ENCODE data around the gene C1orf216. TPM values are rescaled to one million over a fixed set of nuclear protein-coding genes. Genes with fewer than 3 reads are reported as not detected.
A peak's percentile ranks its signal among the peaks of the same experiment; 100 is the strongest.

Gene C1orf216
- total and polyA plus RNA-seq, 4 experiments from 2014 or later, result 8.5 to 15.2 (median 12.3) TPM

GRCh38 chr1:35745124-35745730 lies 26.5 kb upstream of the C1orf216 start:
- intact Hi-C loops (cut with micrococcal nuclease), result no loop called here
- DNase-seq, result no peak
- Histone ChIP-seq H3K4me1 (ENCODE audit: insufficient read depth, low read length) (no peaks in the 10 kb centered on the region), H3K27me3 (ENCODE audit: insufficient read depth, low read length) (no peaks in the 10 kb centered on the region), H3K27ac (ENCODE audit: low read depth, low read length) (no peak overlapping the region), H3K9me3 (ENCODE audit: control insufficient read depth in 1 of 2, low read length in 2 of 2) (no peaks in the 10 kb centered on the region), H3K36me3 (ENCODE audit: insufficient read depth, low read length) (no peaks in the 10 kb centered on the region), H3K4me3 (ENCODE audit: low read length in 2 of 2) (no peak overlapping the region)
- POLR2A ChIA-PET (ENCODE audit: partially characterized antibody), result interaction anchor here (1.0 kb wide), 1 partner anchor 11 kb away, joined by 3 read pairs; no protein-coding TSS in a partner anchor
- CTCF ChIA-PET (ENCODE audit: partially characterized antibody), result interaction anchor here (0.6 to 3.0 kb wide), 3 partner anchors 18 to 176 kb away, joined by 4 to 26 read pairs (median 5); no protein-coding TSS in a partner anchor
- Mint-ChIP-seq H3K36me3 (no peaks in the 10 kb centered on the region), H3K9me3 (no peaks in the 10 kb centered on the region), H3K4me3 (no peak overlapping the region), H3K27ac (no peak overlapping the region), H3K27me3 (no peaks in the 10 kb centered on the region), H3K4me1 (no peaks in the 10 kb centered on the region)

GRCh38 chr1:35737120-35737519 lies 18.4 kb upstream of the C1orf216 start:
- Mint-ChIP-seq H3K9me3 (no peaks in the 10 kb centered on the region), H3K27ac (peak overlapping the region in 3 of 7 donors; percentile 18 to 42 (median 36)), H3K27me3 (no peaks in the 10 kb centered on the region), H3K4me3 (no peak overlapping the region), H3K4me1 (no peaks in the 10 kb centered on the region), H3K36me3 (no peaks in the 10 kb centered on the region)
- DNase-seq, result no peak
- intact Hi-C loops (cut with micrococcal nuclease), result no loop called here
- Histone ChIP-seq H3K9me3 (ENCODE audit: control insufficient read depth in 1 of 2, low read length in 2 of 2) (no peaks in the 10 kb centered on the region), H3K4me1 (ENCODE audit: insufficient read depth, low read length) (no peaks in the 10 kb centered on the region), H3K27ac (ENCODE audit: low read depth, low read length) (no peak overlapping the region), H3K27me3 (ENCODE audit: insufficient read depth, low read length) (no peaks in the 10 kb centered on the region), H3K36me3 (ENCODE audit: insufficient read depth, low read length) (no peaks in the 10 kb centered on the region), H3K4me3 (ENCODE audit: low read length in 2 of 2) (no peak overlapping the region)
- ChIA-PET CTCF (ENCODE audit: partially characterized antibody) (interaction anchor here (0.5 to 3.3 kb wide), 8 partner anchors 8 to 314 kb away, joined by 3 to 30 read pairs (median 3); no protein-coding TSS in a partner anchor), POLR2A (ENCODE audit: partially characterized antibody) (no interaction called here)

GRCh38 chr1:35727434-35728040 lies 8.9 kb upstream of the C1orf216 start:
- peak overlapping the region in 2 of 7 donors; percentile 35 to 61 for H3K27ac Mint-ChIP-seq

GRCh38 chr1:35726450-35727433 lies 8.1 kb upstream of the C1orf216 start:
- intact Hi-C loops (cut with micrococcal nuclease), result loop anchor here (1.0 kb wide), 3 partner anchors 48 to 275 kb away; no protein-coding TSS in a partner anchor
- H3K9me3 ChIP-seq (ENCODE audit: control insufficient read depth in 1 of 2, low read length in 2 of 2), result no peaks in the 10 kb centered on the region
- no peaks in the 10 kb centered on the region for H3K36me3 ChIP-seq (ENCODE audit: insufficient read depth, low read length)
- H3K9me3 Mint-ChIP-seq, result no peaks in the 10 kb centered on the region
- H3K4me1 ChIP-seq (ENCODE audit: insufficient read depth, low read length), result peaks cover 4% of the 10 kb centered on the region
- H3K27ac ChIP-seq (ENCODE audit: low read depth, low read length), result no peak overlapping the region
- ChIA-PET POLR2A (ENCODE audit: partially characterized antibody) (interaction anchor here (0.6 to 1.9 kb wide), 7 partner anchors 10 to 169 kb away, joined by 3 to 5 read pairs (median 3); partner anchors contain the start of genes KIAA0319L, NCDN and TFAP2E), CTCF (ENCODE audit: partially characterized antibody) (interaction anchor here (0.7 to 13.1 kb wide), 44 partner anchors 10 to 524 kb away, joined by 3 to 178 read pairs (median 4); partner anchors contain the start of genes C1orf216, CLSPN and TFAP2E)
- H3K36me3 Mint-ChIP-seq, result no peaks in the 10 kb centered on the region
- H3K4me3 Mint-ChIP-seq, result no peak overlapping the region
- DNase-seq, result peak; percentile 43 to 59 (median 57)
- H3K27me3 Mint-ChIP-seq, result no peaks in the 10 kb centered on the region
- H3K27ac Mint-ChIP-seq, result peak overlapping the region in 2 of 7 donors; percentile 35 to 37
- no peaks in the 10 kb centered on the region for H3K27me3 ChIP-seq (ENCODE audit: insufficient read depth, low read length)
- no peak overlapping the region for H3K4me3 ChIP-seq (ENCODE audit: low read length in 2 of 2)
- H3K4me1 Mint-ChIP-seq, result peaks cover 0 to 6% (median 4%) of the 10 kb centered on the region in 4 donors

More at GRCh38 chr1:35727434-35728040, 8.9 kb upstream of the C1orf216 start:
- ChIA-PET CTCF (ENCODE audit: partially characterized antibody) (interaction anchor here (0.6 to 13.1 kb wide), 41 partner anchors 10 to 525 kb away, joined by 3 to 178 read pairs (median 4); partner anchors contain the start of genes C1orf216, CLSPN and TFAP2E), POLR2A (ENCODE audit: partially characterized antibody) (interaction anchor here (0.7 to 1.9 kb wide), 2 partner anchors 150 to 159 kb away, joined by 4 to 5 read pairs; no protein-coding TSS in a partner anchor)
- Mint-ChIP-seq H3K36me3 (no peaks in the 10 kb centered on the region), H3K4me1 (peaks cover 0 to 6% (median 4%) of the 10 kb centered on the region in 4 donors), H3K4me3 (no peak overlapping the region), H3K9me3 (no peaks in the 10 kb centered on the region), H3K27me3 (no peaks in the 10 kb centered on the region)
- intact Hi-C loops (cut with micrococcal nuclease), result loop anchor here (1.0 kb wide), 1 partner anchor 47 kb away; no protein-coding TSS in a partner anchor
- no peak overlapping the region for H3K4me3 ChIP-seq (ENCODE audit: low read length in 2 of 2)
- H3K4me1 ChIP-seq (ENCODE audit: insufficient read depth, low read length), result peaks cover 4% of the 10 kb centered on the region
- DNase-seq, result no peak
- no peak overlapping the region for H3K27ac ChIP-seq (ENCODE audit: low read depth, low read length)
- H3K9me3 ChIP-seq (ENCODE audit: control insufficient read depth in 1 of 2, low read length in 2 of 2), result no peaks in the 10 kb centered on the region
- no peaks in the 10 kb centered on the region for H3K36me3 ChIP-seq (ENCODE audit: insufficient read depth, low read length)
- H3K27me3 ChIP-seq (ENCODE audit: insufficient read depth, low read length), result no peaks in the 10 kb centered on the region

DNA sequence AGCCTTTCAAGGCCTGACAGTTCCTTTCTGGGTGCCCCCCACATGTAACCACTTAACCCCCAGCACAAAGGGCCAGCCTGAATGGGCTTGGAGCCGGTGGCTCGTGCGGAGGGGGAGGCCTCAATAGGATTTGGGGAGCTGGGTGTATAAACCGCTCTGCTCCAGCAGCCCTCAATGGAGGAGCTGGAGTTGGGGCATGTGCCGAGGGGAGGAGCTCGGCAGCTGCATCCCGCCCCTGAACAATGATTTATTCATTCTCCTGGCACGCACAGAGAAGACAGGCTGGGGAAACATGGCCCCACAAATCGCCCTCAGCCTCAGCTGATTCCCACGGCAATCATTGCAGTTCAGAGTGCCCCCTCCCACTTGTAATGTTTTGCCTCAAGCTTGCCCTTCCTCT lies 6.9 kb upstream of the C1orf216 start:
- no peak overlapping the region for H3K27ac ChIP-seq (ENCODE audit: low read depth, low read length)
- no peaks in the 10 kb centered on the region for H3K36me3 ChIP-seq (ENCODE audit: insufficient read depth, low read length)
- intact Hi-C loops (cut with micrococcal nuclease), result no loop called here
- H3K36me3 Mint-ChIP-seq, result no peaks in the 10 kb centered on the region
- H3K4me3 ChIP-seq (ENCODE audit: low read length in 2 of 2), result no peak overlapping the region
- no peaks in the 10 kb centered on the region for H3K27me3 Mint-ChIP-seq
- POLR2A ChIA-PET (ENCODE audit: partially characterized antibody), result interaction anchor here (1.7 kb wide), 1 partner anchor 168 kb away, joined by 5 read pairs; the partner anchor contains the start of genes KIAA0319L and NCDN
- no peak overlapping the region for H3K27ac Mint-ChIP-seq
- H3K9me3 Mint-ChIP-seq, result no peaks in the 10 kb centered on the region
- no peaks in the 10 kb centered on the region for H3K9me3 ChIP-seq (ENCODE audit: control insufficient read depth in 1 of 2, low read length in 2 of 2)
- no peak overlapping the region for H3K4me3 Mint-ChIP-seq
- no peaks in the 10 kb centered on the region for H3K27me3 ChIP-seq (ENCODE audit: insufficient read depth, low read length)
- H3K4me1 ChIP-seq (ENCODE audit: insufficient read depth, low read length), result peaks cover 4% of the 10 kb centered on the region
- peaks cover 0 to 6% (median 4%) of the 10 kb centered on the region in 4 donors for H3K4me1 Mint-ChIP-seq
- no peak for DNase-seq
- CTCF ChIA-PET (ENCODE audit: partially characterized antibody), result interaction anchor here (0.9 to 13.1 kb wide), 19 partner anchors 8 to 274 kb away, joined by 3 to 178 read pairs (median 11); partner anchors contain the start of genes C1orf216, CLSPN and TFAP2E

GRCh38 chr1:35717911-35718476 lies 690 bp downstream of the C1orf216 start:
- Mint-ChIP-seq H3K27me3 (no peaks in the 10 kb centered on the region), H3K4me1 (peaks cover 29 to 43% (median 33%) of the 10 kb centered on the region in 4 donors), H3K27ac (peak overlapping the region; percentile 16 to 90 (median 73)), H3K9me3 (no peaks in the 10 kb centered on the region), H3K4me3 (peak overlapping the region; percentile 61 to 98 (median 90)), H3K36me3 (peaks cover 5 to 16% of the 10 kb centered on the region in 2 donors)
- H3K36me3 ChIP-seq (ENCODE audit: insufficient read depth, low read length), result no peaks in the 10 kb centered on the region
- no peaks in the 10 kb centered on the region for H3K27me3 ChIP-seq (ENCODE audit: insufficient read depth, low read length)
- H3K4me1 ChIP-seq (ENCODE audit: insufficient read depth, low read length), result peaks cover 33% of the 10 kb centered on the region
- no peak for DNase-seq
- no peaks in the 10 kb centered on the region for H3K9me3 ChIP-seq (ENCODE audit: control insufficient read depth in 1 of 2, low read length in 2 of 2)
- CTCF ChIA-PET (ENCODE audit: partially characterized antibody), result interaction anchor here (3.0 to 6.8 kb wide), 6 partner anchors 7 to 151 kb away, joined by 9 to 107 read pairs (median 46); partner anchors contain the start of gene TFAP2E
- H3K27ac ChIP-seq (ENCODE audit: low read depth, low read length), result peak overlapping the region; percentile 69
- POLR2A ChIA-PET (ENCODE audit: partially characterized antibody), result interaction anchor here (0.7 to 1.4 kb wide), 2 partner anchors 11 to 149 kb away, joined by 3 to 4 read pairs; no protein-coding TSS in a partner anchor
- intact Hi-C loops (cut with micrococcal nuclease), result loop anchor here (2.0 to 5.0 kb wide), 2 partner anchors 57 to 526 kb away; partner anchors contain the start of gene SFPQ
- H3K4me3 ChIP-seq (ENCODE audit: low read length in 2 of 2), result peak overlapping the region; percentile 84
